Hepatocyte (in vitro differentiated cells): ENCODE results near the gene CHRM1.

Source experiments
- EZH2 ChIP-seq: fragments of 200-600 bp; sonication (generic); IDR thresholded peaks from 2 replicates; pipeline ENCODE4 v1.6.1; 2016; ENCODE audit warnings: antibody characterized with exemption, mild to moderate bottlenecking, borderline replicate concordance
- TF ChIP-seq, protein P1 (sequence below): fragments of 200-600 bp; sonication (generic); IDR thresholded peaks from 2 replicates; pipeline ENCODE4 v1.5.1; 2016; ENCODE audit warnings: antibody characterized with exemption, mild to moderate bottlenecking; ENCODE audit not compliant: poor library complexity

DNA sequence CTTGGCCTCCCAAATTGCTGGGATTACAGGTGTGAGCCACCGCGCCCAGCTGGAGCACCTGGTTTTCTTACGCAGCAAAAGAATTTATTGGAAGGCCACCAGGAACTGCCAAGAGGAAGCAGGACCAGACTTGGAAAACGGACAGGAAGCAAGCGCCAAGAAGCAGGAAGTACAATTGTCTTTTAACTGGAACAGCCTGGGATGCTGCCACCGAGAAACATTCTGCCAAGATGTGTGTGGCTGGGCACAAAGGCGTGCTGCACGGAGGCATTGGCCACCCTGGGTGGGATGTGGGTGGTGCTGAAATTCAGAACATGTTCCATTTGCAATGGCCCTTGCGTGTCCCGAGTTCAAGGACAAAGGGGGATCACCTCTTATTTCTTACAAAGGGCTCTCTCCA lies 25.1 kb downstream of the CHRM1 start:
- TF ChIP-seq, protein P1, sequence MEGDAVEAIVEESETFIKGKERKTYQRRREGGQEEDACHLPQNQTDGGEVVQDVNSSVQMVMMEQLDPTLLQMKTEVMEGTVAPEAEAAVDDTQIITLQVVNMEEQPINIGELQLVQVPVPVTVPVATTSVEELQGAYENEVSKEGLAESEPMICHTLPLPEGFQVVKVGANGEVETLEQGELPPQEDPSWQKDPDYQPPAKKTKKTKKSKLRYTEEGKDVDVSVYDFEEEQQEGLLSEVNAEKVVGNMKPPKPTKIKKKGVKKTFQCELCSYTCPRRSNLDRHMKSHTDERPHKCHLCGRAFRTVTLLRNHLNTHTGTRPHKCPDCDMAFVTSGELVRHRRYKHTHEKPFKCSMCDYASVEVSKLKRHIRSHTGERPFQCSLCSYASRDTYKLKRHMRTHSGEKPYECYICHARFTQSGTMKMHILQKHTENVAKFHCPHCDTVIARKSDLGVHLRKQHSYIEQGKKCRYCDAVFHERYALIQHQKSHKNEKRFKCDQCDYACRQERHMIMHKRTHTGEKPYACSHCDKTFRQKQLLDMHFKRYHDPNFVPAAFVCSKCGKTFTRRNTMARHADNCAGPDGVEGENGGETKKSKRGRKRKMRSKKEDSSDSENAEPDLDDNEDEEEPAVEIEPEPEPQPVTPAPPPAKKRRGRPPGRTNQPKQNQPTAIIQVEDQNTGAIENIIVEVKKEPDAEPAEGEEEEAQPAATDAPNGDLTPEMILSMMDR, result no peak
- TF ChIP-seq EZH2, result no peak
